B cell (primary cell): ENCODE results near the gene COPS7B.

Source experiments
- CTCF ChIP-seq: fragments of 200-600 bp; IDR thresholded peaks from one replicate; pipeline ENCODE4 v1.8.0; 2022; ENCODE audit warnings: antibody characterized with exemption, mild to moderate bottlenecking
- EZH2 ChIP-seq: IDR thresholded peaks from 2 replicates; pipeline ENCODE4 v1.6.1; 2012; ENCODE audit warnings: borderline replicate concordance, low read depth, mild to moderate bottlenecking, moderate library complexity, low read length; ENCODE audit not compliant: insufficient read depth, poor library complexity, severe bottlenecking

DNA sequence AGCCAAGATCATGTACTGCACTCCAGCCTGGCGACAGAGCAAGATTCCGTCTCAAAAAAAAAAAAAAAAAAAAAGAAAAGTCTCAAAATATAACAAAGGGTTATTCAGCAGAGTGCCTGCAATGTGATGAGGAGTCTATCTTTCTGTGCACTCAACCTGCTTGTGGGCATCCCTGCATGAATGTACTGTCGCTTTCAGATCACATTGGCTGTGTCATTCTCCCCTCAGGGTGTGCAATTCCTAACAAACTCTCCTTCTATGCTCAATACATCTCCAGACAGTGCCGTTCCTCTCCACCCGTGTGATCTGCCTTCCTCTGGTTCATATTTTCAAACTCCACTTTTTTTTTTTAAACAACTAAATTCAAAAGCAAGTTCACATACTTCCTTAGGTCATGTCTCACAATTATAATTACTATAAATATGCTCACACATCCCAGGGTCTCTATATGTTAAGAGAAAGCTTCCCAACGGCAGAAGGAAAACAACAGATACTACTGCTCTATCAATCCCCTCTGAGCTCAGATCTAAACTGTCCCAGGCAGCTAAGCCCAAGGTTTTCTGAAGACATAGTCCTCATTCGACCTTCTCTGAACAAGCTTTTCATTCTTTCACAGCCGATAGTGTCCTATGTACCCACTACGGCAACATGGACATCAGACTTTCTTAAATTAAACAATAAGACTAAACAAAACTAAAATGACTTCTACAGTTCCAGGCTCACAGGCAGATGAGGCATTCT lies 42.7 kb upstream of the COPS7B start:
- TF ChIP-seq CTCF (no peak), EZH2 (no peak)
